Karpas-422 (cell line): Measurements from ENCODE around the gene CHGA. TPM values are rescaled to one million over a fixed set of nuclear protein-coding genes. Genes with fewer than 3 reads are reported as not detected.

Experiments used
- DNase-seq: peaks from one replicate; pipeline ENCODE4 v3.0.0-alpha.2; 2015
- H2AFZ ChIP-seq: fragments of 200-600 bp; sonication (generic); 2 replicates; pipeline ENCODE4 v1.6.1; 2014; ENCODE audit warnings: antibody characterized with exemption, low read length, mixed read lengths
- H3K27ac ChIP-seq: fragments of 200-600 bp; sonication (generic); 2 replicates; pipeline ENCODE4 v1.5.1; 2014; ENCODE audit warnings: mild to moderate bottlenecking, low read length, moderate library complexity
- H3K27me3 ChIP-seq: fragments of 200-600 bp; sonication (generic); 2 replicates; pipeline ENCODE4 v1.6.1; 2014; ENCODE audit warnings: low read length, mixed read lengths
- H3K36me3 ChIP-seq: fragments of 200-600 bp; sonication (generic); 2 replicates; pipeline ENCODE4 v1.6.1; 2014; ENCODE audit warnings: low read length, mixed read lengths; ENCODE audit not compliant: insufficient read depth
- H3K4me1 ChIP-seq: fragments of 200-600 bp; sonication (generic); 2 replicates; pipeline ENCODE4 v1.6.1; 2014; ENCODE audit warnings: mild to moderate bottlenecking, low read length, mixed read lengths
- H3K4me2 ChIP-seq: fragments of 200-600 bp; sonication (generic); 2 replicates; pipeline ENCODE4 v1.6.1; 2014; ENCODE audit warnings: low read length, low read depth, mild to moderate bottlenecking; ENCODE audit not compliant: poor library complexity, severe bottlenecking
- H3K4me3 ChIP-seq: fragments of 200-600 bp; sonication (generic); 2 replicates; pipeline ENCODE4 v1.5.1; 2014; ENCODE audit warnings: mild to moderate bottlenecking, antibody characterized with exemption, low read length, mixed read lengths
- H3K79me2 ChIP-seq: fragments of 200-600 bp; sonication (generic); 2 replicates; pipeline ENCODE4 v1.6.1; 2014; ENCODE audit warnings: mild to moderate bottlenecking, low read length, mixed read lengths
- H3K9ac ChIP-seq: fragments of 200-600 bp; sonication (generic); 2 replicates; pipeline ENCODE4 v1.6.0; 2014; ENCODE audit warnings: low read length
- H3K9me2 ChIP-seq: fragments of 200-600 bp; sonication (generic), shearing (Covaris generic); replicated peaks from 2 replicates; pipeline ENCODE4 v1.6.0; 2014; ENCODE audit warnings: mild to moderate bottlenecking, low read length, moderate library complexity; ENCODE audit not compliant: insufficient read depth
- H3K9me3 ChIP-seq: fragments of 300-700, 200-600 bp; sonication (generic); 2 replicates; pipeline ENCODE4 v1.6.1; 2014; ENCODE audit warnings: low read length, mixed read lengths
- H4K20me1 ChIP-seq: fragments of 200-600 bp; sonication (generic); 2 replicates; pipeline ENCODE4 v1.6.1; 2014; ENCODE audit warnings: mild to moderate bottlenecking, antibody characterized with exemption, low read length, low read depth; ENCODE audit not compliant: insufficient read depth
- total RNA-seq: library from RNA; depleted of rRNA; stranded (reverse); fragments of >200 nt; shearing (Covaris generic); gene quantifications from 2 replicates; pipeline ENCODE4 v1.2.3, GENCODE V29; 2014; ENCODE audit warnings: low replicate concordance; rRNA removed

CHGA gene, protein sequence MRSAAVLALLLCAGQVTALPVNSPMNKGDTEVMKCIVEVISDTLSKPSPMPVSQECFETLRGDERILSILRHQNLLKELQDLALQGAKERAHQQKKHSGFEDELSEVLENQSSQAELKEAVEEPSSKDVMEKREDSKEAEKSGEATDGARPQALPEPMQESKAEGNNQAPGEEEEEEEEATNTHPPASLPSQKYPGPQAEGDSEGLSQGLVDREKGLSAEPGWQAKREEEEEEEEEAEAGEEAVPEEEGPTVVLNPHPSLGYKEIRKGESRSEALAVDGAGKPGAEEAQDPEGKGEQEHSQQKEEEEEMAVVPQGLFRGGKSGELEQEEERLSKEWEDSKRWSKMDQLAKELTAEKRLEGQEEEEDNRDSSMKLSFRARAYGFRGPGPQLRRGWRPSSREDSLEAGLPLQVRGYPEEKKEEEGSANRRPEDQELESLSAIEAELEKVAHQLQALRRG
- total RNA-seq = not detected in 2 replicates

DNA sequence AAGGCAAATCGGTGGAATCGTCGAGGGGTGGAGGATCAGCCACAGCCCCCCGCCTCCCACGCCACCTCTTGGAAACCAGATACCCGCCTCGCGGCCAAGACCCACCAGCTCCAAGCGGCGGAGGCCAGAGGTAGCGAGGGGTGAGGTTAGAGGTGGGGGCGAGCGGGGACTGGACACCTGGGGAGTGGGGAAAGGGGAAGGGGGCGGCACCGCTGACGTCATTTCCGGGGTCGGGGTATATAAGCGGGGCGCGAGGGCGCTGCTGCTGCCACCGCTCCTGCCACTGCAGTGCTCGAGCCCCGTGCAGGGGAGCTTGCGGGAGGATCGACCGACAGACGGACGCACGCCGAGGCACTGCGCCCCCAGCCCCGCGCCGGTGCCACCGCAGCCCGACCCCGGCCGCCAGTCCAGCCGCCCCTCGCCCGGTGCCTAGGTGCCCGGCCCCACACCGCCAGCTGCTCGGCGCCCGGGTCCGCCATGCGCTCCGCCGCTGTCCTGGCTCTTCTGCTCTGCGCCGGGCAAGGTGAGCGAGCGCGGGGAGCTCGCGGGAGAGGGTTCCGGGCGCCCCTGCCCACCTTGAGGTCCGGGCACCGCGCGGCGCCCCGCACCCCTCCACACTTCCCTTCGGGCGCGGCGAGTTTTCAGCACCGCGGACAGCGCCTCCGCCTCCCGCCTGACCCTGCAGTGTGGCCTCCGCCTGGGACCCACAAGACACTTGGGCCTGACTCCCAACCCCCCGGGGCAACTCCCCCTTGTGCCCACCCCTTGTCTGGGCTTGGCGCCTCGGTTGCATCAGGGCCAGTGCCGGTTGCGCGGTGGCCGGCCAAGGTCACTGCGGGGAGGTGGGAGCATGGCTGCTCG is at the start of gene CHGA:
Gene CHGA, plus strand, starts transcription at position 268 of the 861 bp plus-strand sequence. Its CDS starts 210 bp downstream, at position 478.
- no peak for DNase-seq
- H2AFZ ChIP-seq = no peak within 1 kb of the TSS

DNA sequence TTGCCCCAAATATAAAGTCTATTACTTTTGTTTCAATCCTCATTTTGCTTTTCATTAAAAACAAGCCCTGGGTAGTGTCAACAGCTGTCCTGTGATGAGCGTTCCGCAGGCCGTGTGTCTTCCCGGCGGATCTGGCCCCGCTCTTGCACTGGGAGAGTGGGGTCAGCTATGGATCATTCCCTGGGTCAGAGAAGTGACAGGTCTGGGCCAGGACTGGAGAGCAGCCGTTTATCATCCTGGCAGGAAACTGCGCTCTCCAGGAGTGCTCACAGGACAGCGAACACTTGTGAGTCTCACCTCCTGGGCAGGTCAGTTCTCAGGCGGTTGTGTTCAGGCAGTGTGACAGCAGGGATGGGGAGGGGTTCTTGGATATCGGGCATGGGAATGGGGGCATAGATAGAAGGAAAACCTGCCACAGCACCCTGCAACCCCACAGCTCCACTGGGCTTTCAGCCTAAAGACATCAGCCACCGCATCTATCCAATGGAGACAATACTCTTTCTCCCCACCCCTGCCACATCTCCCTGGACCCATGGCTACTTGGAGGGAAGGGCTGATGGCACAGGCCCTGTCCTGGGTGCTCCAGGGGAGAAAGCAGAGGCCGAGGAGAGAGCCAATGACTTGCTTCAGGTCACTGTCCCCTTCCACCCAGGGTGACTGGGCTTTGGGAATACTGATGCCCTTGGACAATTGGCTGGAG is 47.8 kb upstream of the CHGA start:
- Histone ChIP-seq H4K20me1 (no peaks in the 10 kb centered on the region), H3K9me3 (no peaks in the 10 kb centered on the region), H3K27ac (no peak overlapping the region), H3K36me3 (no peaks in the 10 kb centered on the region), H3K79me2 (no peaks in the 10 kb centered on the region), H3K4me1 (no peaks in the 10 kb centered on the region), H3K27me3 (no peaks in the 10 kb centered on the region), H3K4me3 (no peak overlapping the region), H3K4me2 (no peak overlapping the region), H3K9ac (no peak overlapping the region), H3K9me2 (no peaks in the 10 kb centered on the region), H2AFZ (no peak overlapping the region)
- DNase-seq = no peak

More for the DNA sequence above, at the start of gene CHGA:
- Histone ChIP-seq H3K4me1 (no peaks in the 10 kb centered on the region), H3K9me3 (no peaks in the 10 kb centered on the region), H3K4me2 (no peak within 1 kb of the TSS), H3K27ac (no peak within 1 kb of the TSS), H3K79me2 (no peaks in the 10 kb centered on the region), H3K9me2 (no peaks in the 10 kb centered on the region), H3K9ac (no peak within 1 kb of the TSS), H3K4me3 (no peak within 1 kb of the TSS), H4K20me1 (peaks cover 3% of the 10 kb centered on the region; the same call in 1 of the 2 replicates), H3K27me3 (no peaks in the 10 kb centered on the region), H3K36me3 (no peaks in the 10 kb centered on the region)

DNA sequence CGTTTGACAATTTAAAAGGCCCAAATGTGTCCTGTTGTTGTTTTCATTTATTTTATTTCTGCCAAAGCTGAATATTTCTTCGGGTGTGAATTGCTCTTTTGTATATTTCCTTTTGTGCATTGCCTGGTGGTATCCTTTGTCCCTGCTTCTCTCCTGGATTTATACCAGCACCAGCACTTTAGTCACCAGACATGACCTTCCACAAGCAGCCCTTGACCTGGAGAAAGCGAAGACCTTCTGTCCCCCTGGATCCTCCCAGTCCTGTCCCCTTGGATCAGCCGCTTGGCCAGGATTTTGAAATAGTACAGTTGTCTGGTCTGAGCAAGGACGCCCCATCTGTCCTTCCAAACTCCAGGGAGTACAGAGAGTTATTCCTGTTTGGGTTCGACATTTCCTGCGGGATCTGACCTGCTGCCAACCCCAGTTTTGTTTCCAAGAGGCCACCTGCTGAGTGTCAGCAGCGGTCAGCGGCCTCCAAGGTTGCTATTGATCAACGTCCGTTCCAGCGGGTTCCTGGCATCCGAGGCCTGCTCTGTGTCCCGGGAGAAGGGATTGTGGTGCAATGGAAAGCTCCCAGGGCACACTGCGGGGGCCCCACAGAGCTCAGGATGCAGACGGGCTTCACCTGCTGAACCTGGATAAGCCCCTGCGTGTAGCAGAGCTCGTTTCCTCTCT is 45.1 kb upstream of the CHGA start:
- Histone ChIP-seq H2AFZ (no peak overlapping the region), H3K4me2 (no peak overlapping the region), H3K4me1 (no peaks in the 10 kb centered on the region), H3K79me2 (no peaks in the 10 kb centered on the region), H3K9me2 (no peaks in the 10 kb centered on the region), H3K9me3 (no peaks in the 10 kb centered on the region), H3K4me3 (no peak overlapping the region), H3K27me3 (no peaks in the 10 kb centered on the region), H3K9ac (no peak overlapping the region), H4K20me1 (no peaks in the 10 kb centered on the region), H3K27ac (no peak overlapping the region), H3K36me3 (no peaks in the 10 kb centered on the region)
- DNase-seq = no peak

DNA sequence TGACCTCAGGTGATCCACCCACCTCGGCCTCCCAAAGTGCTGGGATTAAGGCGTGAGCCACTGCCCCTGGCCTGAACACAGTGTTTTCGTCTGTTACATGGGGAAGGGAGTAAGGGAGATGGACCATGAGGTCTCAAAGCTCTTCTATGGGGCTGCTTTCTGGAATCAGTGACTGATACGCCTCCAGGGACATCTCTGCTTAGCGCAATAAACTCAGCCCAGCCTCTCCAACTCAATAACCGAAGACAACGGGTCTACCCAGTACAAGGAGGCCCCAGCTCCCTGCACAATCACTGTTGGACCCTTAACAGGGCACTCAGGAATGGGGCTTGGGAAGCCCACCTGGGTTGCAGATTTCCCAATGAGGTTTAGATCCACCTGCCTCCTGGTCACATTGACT is 42.6 kb upstream of the CHGA start:
- H3K9me2 ChIP-seq = no peaks in the 10 kb centered on the region
- no peaks in the 10 kb centered on the region for H4K20me1 ChIP-seq
- no peak for DNase-seq
- no peak overlapping the region for H3K4me2 ChIP-seq
- no peaks in the 10 kb centered on the region for H3K36me3 ChIP-seq
- H2AFZ ChIP-seq = no peak overlapping the region
- no peaks in the 10 kb centered on the region for H3K79me2 ChIP-seq
- H3K27ac ChIP-seq = no peak overlapping the region
- H3K4me1 ChIP-seq = no peaks in the 10 kb centered on the region
- H3K9ac ChIP-seq = no peak overlapping the region
- no peaks in the 10 kb centered on the region for H3K27me3 ChIP-seq
- H3K4me3 ChIP-seq = no peak overlapping the region
- H3K9me3 ChIP-seq = no peaks in the 10 kb centered on the region

DNA sequence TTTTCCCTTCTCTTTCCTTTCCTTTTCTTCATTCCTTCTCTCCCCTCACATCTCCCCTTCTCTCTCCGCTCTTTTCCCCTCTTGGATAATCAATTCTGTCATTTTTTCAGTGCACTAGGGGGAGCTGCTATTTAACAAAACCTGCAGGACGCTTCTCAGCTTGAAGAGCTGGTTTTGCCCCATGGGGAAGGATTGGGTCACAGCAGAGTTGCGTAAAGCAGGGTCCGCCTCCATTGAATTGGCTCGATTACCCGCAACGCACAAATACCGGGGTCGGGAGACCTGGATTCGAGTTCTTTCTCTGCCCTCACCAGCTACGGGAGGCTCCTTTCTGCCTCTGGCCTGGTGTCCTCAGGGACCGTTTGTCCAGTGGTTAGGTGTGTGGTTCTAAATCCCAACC is 42.1 kb upstream of the CHGA start:
- no peak overlapping the region for H3K4me2 ChIP-seq
- H3K36me3 ChIP-seq = no peaks in the 10 kb centered on the region
- H4K20me1 ChIP-seq = no peaks in the 10 kb centered on the region
- no peaks in the 10 kb centered on the region for H3K9me2 ChIP-seq
- H3K27me3 ChIP-seq = no peaks in the 10 kb centered on the region
- peak; percentile 50 for DNase-seq
- H3K4me1 ChIP-seq = no peaks in the 10 kb centered on the region
- no peaks in the 10 kb centered on the region for H3K9me3 ChIP-seq
- H3K4me3 ChIP-seq = no peak overlapping the region
- no peak overlapping the region for H3K9ac ChIP-seq
- no peak overlapping the region for H2AFZ ChIP-seq
- H3K27ac ChIP-seq = no peak overlapping the region
- H3K79me2 ChIP-seq = no peaks in the 10 kb centered on the region

DNA sequence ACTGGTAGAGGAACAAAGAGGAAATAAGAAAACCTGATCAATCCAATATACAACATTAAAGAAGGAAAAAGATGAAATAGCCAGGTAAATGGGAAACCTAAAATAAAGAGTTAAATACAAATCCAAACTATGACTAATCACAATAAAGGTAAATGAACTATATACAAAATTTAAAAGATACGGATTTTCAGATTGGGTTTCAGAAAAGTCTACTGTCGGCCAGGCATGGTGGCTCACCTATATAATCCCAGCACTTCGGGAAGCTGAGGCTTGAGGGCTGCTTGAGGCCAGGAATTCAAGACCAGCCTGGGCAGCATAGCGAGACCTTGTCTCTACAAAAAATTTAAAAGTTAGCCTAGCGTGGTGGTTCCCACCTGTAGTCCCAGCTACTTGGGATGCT is 39.9 kb upstream of the CHGA start:
- no peak overlapping the region for H3K27ac ChIP-seq
- H3K9me2 ChIP-seq = no peaks in the 10 kb centered on the region
- no peaks in the 10 kb centered on the region for H3K27me3 ChIP-seq
- no peaks in the 10 kb centered on the region for H4K20me1 ChIP-seq
- no peak overlapping the region for H2AFZ ChIP-seq
- H3K79me2 ChIP-seq = no peaks in the 10 kb centered on the region
- H3K9me3 ChIP-seq = no peaks in the 10 kb centered on the region
- DNase-seq = no peak
- no peaks in the 10 kb centered on the region for H3K36me3 ChIP-seq
- no peak overlapping the region for H3K9ac ChIP-seq
- H3K4me1 ChIP-seq = no peaks in the 10 kb centered on the region
- no peak overlapping the region for H3K4me3 ChIP-seq
- H3K4me2 ChIP-seq = no peak overlapping the region

DNA sequence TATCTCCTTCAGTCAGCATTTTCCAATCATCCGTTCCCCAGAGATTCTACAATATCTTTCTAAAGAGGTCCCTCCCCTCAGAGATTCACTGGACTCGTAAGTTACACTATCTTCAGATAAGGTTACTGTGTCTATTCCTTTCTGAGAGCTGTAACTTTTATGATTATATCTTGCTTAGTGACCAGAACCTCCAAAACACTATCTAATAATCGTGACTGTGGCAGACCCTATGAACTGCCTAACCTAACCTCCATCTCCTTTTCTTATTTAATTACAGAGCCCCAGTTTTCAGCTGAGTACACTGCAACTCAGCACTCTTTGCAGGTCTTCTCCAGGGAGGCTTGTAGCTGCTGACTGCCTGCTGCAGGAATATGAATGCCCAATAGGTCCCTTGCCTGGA is 38.5 kb upstream of the CHGA start:
- no peak overlapping the region for H3K4me2 ChIP-seq
- no peak overlapping the region for H3K9ac ChIP-seq
- no peaks in the 10 kb centered on the region for H4K20me1 ChIP-seq
- no peak overlapping the region for H3K27ac ChIP-seq
- DNase-seq = no peak
- no peak overlapping the region for H3K4me3 ChIP-seq
- H3K36me3 ChIP-seq = no peaks in the 10 kb centered on the region
- no peaks in the 10 kb centered on the region for H3K79me2 ChIP-seq
- no peaks in the 10 kb centered on the region for H3K4me1 ChIP-seq
- H3K9me2 ChIP-seq = no peaks in the 10 kb centered on the region
- no peak overlapping the region for H2AFZ ChIP-seq
- H3K9me3 ChIP-seq = no peaks in the 10 kb centered on the region
- no peaks in the 10 kb centered on the region; the same call in 1 of the 2 replicates for H3K27me3 ChIP-seq
